ENCODE results near the gene PITX1.
"Not testable (repeated sequence)": the region's sequence is repeated elsewhere in the genome, so short reads cannot be mapped to it uniquely, and the experiment has no call there.

Gene PITX1

GRCh38 chr5:135008981-135009735 lies 24.9 kb downstream of the PITX1 start:
- no peak for DNase-seq

GRCh38 chr5:135008556-135008955 lies 25.5 kb downstream of the PITX1 start:
- DNase-seq, result no peak

DNA sequence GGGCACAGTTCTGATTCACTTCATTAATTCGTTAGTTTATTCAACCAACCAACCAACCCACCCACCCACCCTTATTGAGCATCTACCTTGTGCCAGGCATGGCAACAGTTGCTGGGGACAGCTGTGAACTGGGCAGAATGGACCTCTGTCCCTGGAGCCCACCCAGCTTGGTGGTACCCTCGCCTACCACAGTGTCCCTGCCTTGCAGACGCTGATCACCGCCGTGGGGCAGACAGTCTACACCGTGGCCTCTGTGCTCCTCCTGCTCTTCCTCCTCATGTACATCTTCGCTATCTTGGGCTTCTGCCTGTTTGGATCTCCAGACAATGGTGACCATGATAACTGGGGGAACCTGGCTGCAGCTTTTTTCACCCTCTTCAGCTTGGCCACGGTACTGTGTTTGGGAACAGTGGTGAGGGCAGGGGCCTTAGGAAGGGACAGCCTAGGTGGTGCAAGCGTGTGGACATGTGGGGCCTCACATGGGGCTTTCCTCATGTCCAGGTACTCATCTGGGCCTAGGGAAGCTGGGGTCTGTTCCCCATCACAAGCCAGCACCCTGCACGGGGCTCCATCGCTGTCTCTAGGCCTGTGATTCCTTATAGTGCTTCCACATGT lies 26.2 kb downstream of the PITX1 start:
- no peak for DNase-seq

DNA sequence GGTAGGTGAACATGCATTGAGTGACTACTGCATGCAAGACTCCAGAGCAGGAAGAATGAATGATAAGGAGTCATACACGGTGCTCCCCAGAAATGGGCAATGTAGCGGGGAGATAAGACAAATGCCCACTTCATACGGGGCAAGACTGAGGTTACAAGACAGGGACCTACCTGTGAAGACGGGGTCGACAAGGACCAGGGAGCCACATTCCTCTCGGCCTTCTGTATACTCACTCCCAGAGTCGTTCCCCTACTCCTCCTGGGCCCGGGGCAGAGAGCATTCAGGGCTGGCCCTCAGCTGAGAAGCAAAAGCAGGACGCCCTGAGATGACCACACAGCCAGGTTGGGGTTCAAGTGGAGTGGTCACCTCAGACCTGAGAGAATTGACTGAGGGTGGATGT lies 26.7 kb downstream of the PITX1 start:
- no peak for DNase-seq

GRCh38 chr5:135005076-135005475 lies 29.0 kb downstream of the PITX1 start:
- DNase-seq, result no peak

DNA sequence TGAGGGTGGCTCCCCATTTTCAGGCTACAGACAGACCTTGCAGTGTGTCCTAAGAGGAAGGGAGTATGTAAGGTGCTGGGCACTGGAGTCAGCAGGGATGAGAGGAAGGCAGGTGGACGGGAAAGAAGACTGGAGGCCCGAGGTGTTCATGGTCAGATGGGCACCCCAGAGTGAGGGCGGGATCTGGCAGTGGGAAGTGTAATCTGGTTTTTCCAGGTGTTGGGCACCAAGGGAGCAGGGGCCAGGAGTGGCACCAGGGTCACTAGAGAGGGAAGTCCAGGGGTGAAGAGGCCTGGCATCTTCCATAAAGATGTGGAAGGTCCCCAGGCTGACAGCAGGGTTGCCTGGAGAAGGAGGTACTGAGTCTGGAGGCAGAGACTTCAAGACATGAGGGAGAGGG lies 29.7 kb downstream of the PITX1 start:
- DNase-seq, result no peak

- not testable (repeated sequence) for DNase-seq
These were observed 36.0 kb downstream of the PITX1 start for GRCh38 chr5:134998068-134998467.

DNA sequence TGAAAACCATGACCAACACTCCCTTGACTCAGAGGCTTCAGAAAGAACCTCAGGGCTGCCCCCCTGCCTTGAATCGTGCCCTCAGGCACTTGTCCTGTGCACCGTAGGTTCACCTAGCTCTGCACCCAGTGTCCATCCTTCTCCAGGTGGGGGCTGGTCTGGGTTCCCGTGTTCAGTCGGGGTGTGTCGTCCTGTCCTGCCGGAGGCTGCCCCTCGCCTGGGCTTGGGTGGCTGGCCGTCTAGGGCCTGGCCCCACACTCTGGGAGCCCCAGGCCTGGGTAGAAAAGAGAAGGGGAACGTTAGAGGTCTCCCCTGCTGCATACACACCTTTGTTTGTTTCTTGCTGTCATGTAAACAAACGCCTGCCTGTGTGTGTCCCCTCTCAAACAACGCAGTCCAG lies 37.0 kb downstream of the PITX1 start:
- DNase-seq, result no peak

- no peak for DNase-seq
These were observed 38.1 kb downstream of the PITX1 start for GRCh38 chr5:134995850-134996402.

DNA sequence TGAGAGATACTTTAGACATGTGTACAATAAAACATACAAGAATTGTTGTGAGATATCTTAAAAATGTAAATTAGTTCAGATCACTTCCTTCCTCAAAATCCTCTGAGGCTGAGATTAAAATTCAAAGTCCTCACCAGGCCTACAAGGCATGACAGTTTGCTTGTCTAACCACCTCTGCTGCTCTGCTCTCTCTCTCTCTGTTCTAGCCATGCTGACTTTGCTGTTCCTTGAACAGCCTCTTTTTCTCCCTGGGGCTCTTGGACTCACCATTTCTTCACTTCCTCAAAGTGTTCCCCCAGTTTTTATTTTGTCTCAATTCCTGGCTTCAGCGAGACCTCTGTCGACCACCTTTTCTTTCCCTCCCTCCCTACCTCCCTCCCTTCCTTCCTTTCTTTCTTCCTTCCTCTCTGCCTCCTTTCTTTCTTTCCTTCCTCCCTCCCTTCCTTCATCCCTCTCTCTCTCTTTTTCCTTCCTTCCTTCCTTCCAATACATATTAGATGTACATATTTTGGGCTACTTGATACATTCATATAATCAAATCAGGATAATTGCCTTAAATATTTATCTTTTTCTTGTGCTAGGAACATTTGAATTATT lies 39.4 kb downstream of the PITX1 start:
- no peak for DNase-seq

- DNase-seq, result no peak
These were observed 40.9 kb downstream of the PITX1 start for GRCh38 chr5:134993161-134993560.

DNA sequence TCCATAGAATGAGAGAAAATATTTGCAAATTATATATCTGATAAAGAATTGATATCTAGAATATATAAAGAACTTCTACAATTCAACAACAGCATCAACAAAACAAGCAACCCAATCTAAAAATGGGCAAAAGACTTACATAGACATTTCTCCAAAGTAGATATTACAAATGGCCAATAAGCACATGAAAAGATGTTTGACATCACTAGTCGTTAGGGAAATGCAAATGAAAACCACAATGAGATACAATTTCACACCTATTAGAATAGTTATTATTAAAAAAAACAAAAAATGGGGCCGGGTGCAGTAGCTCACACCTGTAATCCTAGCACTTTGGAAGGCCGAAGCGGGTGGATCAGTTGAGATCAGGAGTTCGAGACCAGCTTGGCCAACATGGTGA lies 41.9 kb downstream of the PITX1 start:
- DNase-seq, result no peak

DNA sequence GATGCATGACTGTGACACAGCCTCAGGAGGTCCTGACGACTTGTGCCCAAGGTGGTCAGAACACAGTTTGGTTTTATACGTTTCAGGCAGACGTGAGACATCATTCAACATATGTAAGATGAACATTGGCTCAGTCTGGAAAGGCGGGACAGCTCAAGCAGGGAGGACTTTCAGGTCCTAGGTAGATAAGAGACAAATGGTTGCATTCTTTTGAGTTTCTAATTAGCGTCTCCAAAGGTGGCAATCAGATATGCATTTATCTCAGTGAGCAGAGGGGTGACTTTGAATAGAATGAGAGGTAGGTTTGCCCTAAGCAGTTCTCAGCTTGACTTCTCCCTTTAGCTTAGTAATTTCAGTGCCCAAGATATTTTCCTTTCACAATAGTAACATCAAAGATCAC lies 43.8 kb downstream of the PITX1 start:
- not testable (repeated sequence) for DNase-seq

- no peak for DNase-seq
These were observed 44.7 kb downstream of the PITX1 start for GRCh38 chr5:134989266-134989830.

- DNase-seq, result no peak
These were observed 51.8 kb downstream of the PITX1 start for GRCh38 chr5:134982230-134982629.

DNA sequence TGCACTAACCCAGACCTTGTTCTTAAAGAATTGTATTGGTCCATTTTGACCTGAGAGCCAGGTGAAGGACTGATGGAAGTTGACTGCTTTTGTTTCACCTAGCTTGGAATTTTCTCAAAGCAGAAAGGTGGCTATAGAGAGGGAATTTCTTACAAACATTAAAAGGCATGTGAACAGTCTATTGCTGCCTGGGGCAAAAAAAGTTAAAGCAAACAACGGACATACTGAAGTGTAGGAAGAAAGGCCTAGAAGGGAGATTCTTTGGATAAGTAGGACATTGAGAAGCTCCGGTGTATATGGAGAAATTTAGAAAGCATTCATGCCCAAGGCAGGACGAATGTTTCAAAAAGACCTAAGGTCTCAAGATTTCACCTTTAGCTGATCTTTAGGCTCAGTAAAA lies 54.6 kb downstream of the PITX1 start:
- no peak for DNase-seq
